MCF 10A (cell line): ENCODE measurements around the gene HMG20A. TPM values are rescaled to one million over a fixed set of nuclear protein-coding genes. Genes with fewer than 3 reads are reported as not detected.
A peak's percentile ranks its signal among the peaks of the same experiment; 100 is the strongest.

Experiments
- BruUV-seq: library from RNA; stranded (reverse); fragments of 400-500 nt; replicated peaks from 2 replicates; lab custom pipeline; 2021; lab: Mats Ljungman, UMichigan
- CTCF ChIA-PET: fragments of 300-600 bp; sonication (Branson Sonifier 250); formaldehyde crosslinking; extraction: SDS; loops from one replicate; lab custom pipeline; 2021; ENCODE audit warnings: antibody characterized with exemption, inconsistent platforms; lab: Yijun Ruan, JAX
- POLR2A ChIA-PET: fragments of 300-600, 350-650 bp; sonication (Branson Sonifier 250); formaldehyde crosslinking; extraction: SDS; loops from one replicate; lab custom pipeline; 2020; ENCODE audit warnings: antibody characterized with exemption, inconsistent platforms; lab: Yijun Ruan, JAX
- DNase-seq: peaks from one replicate; pipeline ENCODE4 v3.0.0-alpha.2; 2018; ENCODE audit not compliant: unreplicated experiment
- H3K27ac Mint-ChIP-seq: one replicate; pipeline ENCODE4 v1.8.0; 2022; ENCODE audit warnings: mild to moderate bottlenecking, low read depth, mixed read lengths; ENCODE audit not compliant: unreplicated experiment
- H3K27me3 Mint-ChIP-seq: one replicate; pipeline ENCODE4 v1.8.0; 2022; ENCODE audit warnings: mixed read lengths; ENCODE audit not compliant: insufficient read depth, unreplicated experiment
- H3K36me3 Mint-ChIP-seq: one replicate; pipeline ENCODE4 v1.8.0; 2022; ENCODE audit warnings: mild to moderate bottlenecking, moderate library complexity, mixed read lengths; ENCODE audit not compliant: insufficient read depth, unreplicated experiment
- H3K4me1 Mint-ChIP-seq: one replicate; pipeline ENCODE4 v1.8.0; 2022; ENCODE audit warnings: mixed read lengths; ENCODE audit not compliant: insufficient read depth, unreplicated experiment
- H3K4me3 Mint-ChIP-seq: one replicate; pipeline ENCODE4 v1.8.0; 2022; ENCODE audit warnings: mild to moderate bottlenecking, moderate library complexity, mixed read lengths; ENCODE audit not compliant: unreplicated experiment
- H3K9me3 Mint-ChIP-seq: one replicate; pipeline ENCODE4 v1.8.0; 2022; ENCODE audit warnings: mixed read lengths; ENCODE audit not compliant: unreplicated experiment
- CTCF ChIP-seq: fragments of 200-600 bp; IDR thresholded peaks from one replicate; pipeline ENCODE4 v1.8.0; 2022; ENCODE audit warnings: antibody characterized with exemption, mild to moderate bottlenecking; ENCODE audit not compliant: unreplicated experiment
- intact Hi-C: fragments of 100-400 bp; cut with micrococcal nuclease; formaldehyde crosslinking; loops from 2 replicates; pipeline ENCODE4 v1.14.1; 2022
- total RNA-seq: library from RNA; stranded (reverse); gene quantifications from 2 replicates; pipeline ENCODE4 v1.2.3, GENCODE V29; 2022

The HMG20A gene
- total RNA-seq, 1 experiment from 2014 or later, result 39.7 TPM

GRCh38 chr15:77479015-77479414 is 58.3 kb downstream of the HMG20A start:
- TF ChIP-seq CTCF, result no peak
- peaks cover 20% of the 10 kb centered on the region for H3K4me1 Mint-ChIP-seq
- no TSS peak for BruUV-seq
- no peak overlapping the region for H3K4me3 Mint-ChIP-seq
- H3K9me3 Mint-ChIP-seq, result no peaks in the 10 kb centered on the region
- H3K27ac Mint-ChIP-seq, result no peak overlapping the region
- intact Hi-C loops, result no loop called here
- ChIA-PET CTCF (interaction anchor here (0.6 to 1.8 kb wide), 4 partner anchors 17 to 360 kb away, joined by 3 to 7 read pairs (median 3); no protein-coding TSS in a partner anchor), POLR2A (interaction anchor here (1.0 to 1.2 kb wide), 3 partner anchors 12 to 34 kb away, joined by 3 to 4 read pairs (median 3); no protein-coding TSS in a partner anchor)
- DNase-seq, result no peak
- peaks cover 56% of the 10 kb centered on the region for H3K36me3 Mint-ChIP-seq
- no peaks in the 10 kb centered on the region for H3K27me3 Mint-ChIP-seq

- Mint-ChIP-seq H3K36me3 (peaks cover 63% of the 10 kb centered on the region), H3K27ac (peak overlapping the region; percentile 83), H3K9me3 (no peaks in the 10 kb centered on the region), H3K4me1 (peaks cover 20% of the 10 kb centered on the region), H3K27me3 (no peaks in the 10 kb centered on the region), H3K4me3 (no peak overlapping the region)
- ChIA-PET CTCF (interaction anchor here (0.7 to 2.8 kb wide), 6 partner anchors 24 to 375 kb away, joined by 3 to 12 read pairs (median 3); no protein-coding TSS in a partner anchor), POLR2A (interaction anchor here (0.6 to 2.2 kb wide), 5 partner anchors 16 to 116 kb away, joined by 3 to 5 read pairs (median 3); no protein-coding TSS in a partner anchor)
- no TSS peak for BruUV-seq
- intact Hi-C loops, result no loop called here
- TF ChIP-seq CTCF, result no peak
- DNase-seq, result no peak
Measured at GRCh38 chr15:77480859-77481633, 60.4 kb downstream of the HMG20A start.

- Mint-ChIP-seq H3K36me3 (peaks cover 61% of the 10 kb centered on the region), H3K27me3 (no peaks in the 10 kb centered on the region), H3K27ac (peak overlapping the region; percentile 83), H3K4me1 (peaks cover 20% of the 10 kb centered on the region), H3K9me3 (no peaks in the 10 kb centered on the region), H3K4me3 (no peak overlapping the region)
- DNase-seq, result peak; percentile 50
- BruUV-seq, result no TSS peak
- ChIA-PET CTCF (interaction anchor here (0.7 to 2.8 kb wide), 10 partner anchors 15 to 376 kb away, joined by 3 to 12 read pairs (median 3); no protein-coding TSS in a partner anchor), POLR2A (interaction anchor here (0.6 to 2.2 kb wide), 8 partner anchors 10 to 421 kb away, joined by 3 to 5 read pairs (median 4); no protein-coding TSS in a partner anchor)
- TF ChIP-seq CTCF, result no peak
- intact Hi-C loops, result no loop called here
Measured at GRCh38 chr15:77481670-77482069, 61.0 kb downstream of the HMG20A start.

GRCh38 chr15:77482570-77482969 is 61.9 kb downstream of the HMG20A start:
- H3K4me1 Mint-ChIP-seq, result peaks cover 20% of the 10 kb centered on the region
- H3K4me3 Mint-ChIP-seq, result no peak overlapping the region
- H3K27ac Mint-ChIP-seq, result no peak overlapping the region
- H3K9me3 Mint-ChIP-seq, result no peaks in the 10 kb centered on the region
- DNase-seq, result peak; percentile 50
- POLR2A ChIA-PET, result interaction anchor here (1.0 to 2.2 kb wide), 6 partner anchors 9 to 422 kb away, joined by 3 to 5 read pairs (median 4); no protein-coding TSS in a partner anchor
- intact Hi-C loops, result no loop called here
- no peak for TF ChIP-seq CTCF
- BruUV-seq, result no TSS peak
- no peaks in the 10 kb centered on the region for H3K27me3 Mint-ChIP-seq
- CTCF ChIA-PET, result interaction anchor here (0.6 to 2.8 kb wide), 6 partner anchors 15 to 60 kb away, joined by 3 to 12 read pairs (median 4); no protein-coding TSS in a partner anchor
- peaks cover 55% of the 10 kb centered on the region for H3K36me3 Mint-ChIP-seq
